ENCODE measurements around the gene ADPRM. TPM values are rescaled to one million over a fixed set of nuclear protein-coding genes. Genes with fewer than 3 reads are reported as not detected.

Gene ADPRM
- polyA plus RNA-seq, 1 of the 3 experiments (the other 2 are of a cell fraction): 7.6 TPM

DNA sequence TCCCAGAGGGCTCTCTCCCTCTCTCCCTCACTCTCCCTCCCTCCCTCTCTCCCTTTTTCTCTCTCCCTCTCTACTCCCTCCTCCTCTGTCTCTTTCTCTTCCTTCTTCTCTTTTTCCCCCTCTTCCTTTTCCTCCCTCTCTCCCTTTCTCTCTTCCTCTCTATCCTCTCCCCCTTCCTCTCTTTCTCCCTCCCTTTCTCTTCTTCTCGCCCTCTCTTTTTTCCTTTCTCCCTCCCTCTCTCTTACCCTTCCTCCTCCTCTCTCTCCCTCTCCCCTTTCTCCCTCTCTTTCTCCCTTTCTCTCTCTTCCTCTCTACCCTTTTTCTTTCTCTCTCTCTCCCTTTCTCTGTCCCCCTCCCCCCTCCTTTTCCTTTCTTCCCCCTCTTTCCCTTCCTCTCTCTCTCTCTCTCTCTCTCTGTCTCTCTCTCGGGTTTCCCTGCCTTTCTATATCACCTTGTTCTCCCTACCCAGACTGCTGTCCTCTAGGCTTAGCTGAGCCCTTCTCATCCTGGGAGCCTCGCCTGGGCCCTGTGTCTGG is 58.3 kb downstream of the ADPRM start:
- ChIA-PET CTCF (interaction anchor here (5.0 kb wide), 1 partner anchor 18 kb away, joined by 21 read pairs; no protein-coding TSS in a partner anchor), POLR2A (no interaction called here)
- no peaks in the 10 kb centered on the region for H3K36me3 ChIP-seq (replicated peaks in 1 of 2; ENCODE audit: control insufficient read depth in 1 of 2, insufficient read depth in 2 of 2, low read length in 1 of 2)
- no peak for DNase-seq
- no peaks in the 10 kb centered on the region for H4K20me1 ChIP-seq (ENCODE audit: insufficient read depth)
- TF ChIP-seq, protein P1, sequence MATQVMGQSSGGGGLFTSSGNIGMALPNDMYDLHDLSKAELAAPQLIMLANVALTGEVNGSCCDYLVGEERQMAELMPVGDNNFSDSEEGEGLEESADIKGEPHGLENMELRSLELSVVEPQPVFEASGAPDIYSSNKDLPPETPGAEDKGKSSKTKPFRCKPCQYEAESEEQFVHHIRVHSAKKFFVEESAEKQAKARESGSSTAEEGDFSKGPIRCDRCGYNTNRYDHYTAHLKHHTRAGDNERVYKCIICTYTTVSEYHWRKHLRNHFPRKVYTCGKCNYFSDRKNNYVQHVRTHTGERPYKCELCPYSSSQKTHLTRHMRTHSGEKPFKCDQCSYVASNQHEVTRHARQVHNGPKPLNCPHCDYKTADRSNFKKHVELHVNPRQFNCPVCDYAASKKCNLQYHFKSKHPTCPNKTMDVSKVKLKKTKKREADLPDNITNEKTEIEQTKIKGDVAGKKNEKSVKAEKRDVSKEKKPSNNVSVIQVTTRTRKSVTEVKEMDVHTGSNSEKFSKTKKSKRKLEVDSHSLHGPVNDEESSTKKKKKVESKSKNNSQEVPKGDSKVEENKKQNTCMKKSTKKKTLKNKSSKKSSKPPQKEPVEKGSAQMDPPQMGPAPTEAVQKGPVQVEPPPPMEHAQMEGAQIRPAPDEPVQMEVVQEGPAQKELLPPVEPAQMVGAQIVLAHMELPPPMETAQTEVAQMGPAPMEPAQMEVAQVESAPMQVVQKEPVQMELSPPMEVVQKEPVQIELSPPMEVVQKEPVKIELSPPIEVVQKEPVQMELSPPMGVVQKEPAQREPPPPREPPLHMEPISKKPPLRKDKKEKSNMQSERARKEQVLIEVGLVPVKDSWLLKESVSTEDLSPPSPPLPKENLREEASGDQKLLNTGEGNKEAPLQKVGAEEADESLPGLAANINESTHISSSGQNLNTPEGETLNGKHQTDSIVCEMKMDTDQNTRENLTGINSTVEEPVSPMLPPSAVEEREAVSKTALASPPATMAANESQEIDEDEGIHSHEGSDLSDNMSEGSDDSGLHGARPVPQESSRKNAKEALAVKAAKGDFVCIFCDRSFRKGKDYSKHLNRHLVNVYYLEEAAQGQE (IDR thresholded peaks at IDR 0.05; ENCODE audit: low read depth, low read length): no peak
- TF ChIP-seq MXI1 (IDR thresholded peaks at IDR 0.05; ENCODE audit: low read depth, low read length): no peak
- no peaks in the 10 kb centered on the region for H3K9me3 ChIP-seq
- H3K9ac ChIP-seq: no peak overlapping the region
- H3K4me3 ChIP-seq (ENCODE audit: low read depth in 2 of 2, low read length in 1 of 2): no peak overlapping the region
- peaks cover 0 to 31% of the 10 kb centered on the region in 2 experiments; a peak in 1 of 4 replicates for H3K4me1 ChIP-seq (ENCODE audit: control insufficient read depth in 1 of 2, insufficient read depth in 2 of 2, low read depth in 1 of 2, low read length in 1 of 2)
- H3K27ac ChIP-seq (ENCODE audit: low read depth in 2 of 2, low read length in 1 of 2): no peak overlapping the region
- no peak overlapping the region for H3K4me2 ChIP-seq
- H3K9me2 ChIP-seq: no peaks in the 10 kb centered on the region
- H2AFZ ChIP-seq (ENCODE audit: low read depth): no peak overlapping the region
- H3K27me3 ChIP-seq (ENCODE audit: insufficient read depth): no peaks in the 10 kb centered on the region
- no peaks in the 10 kb centered on the region for H3K79me2 ChIP-seq (ENCODE audit: insufficient read depth)
- 14% methylated on average over 3 of the region's 3 CpGs for WGBS (ENCODE audit: low lambda C conversion rate)
- H3F3A ChIP-seq (replicated peaks; ENCODE audit: insufficient read depth): no peaks in the 10 kb centered on the region

DNA sequence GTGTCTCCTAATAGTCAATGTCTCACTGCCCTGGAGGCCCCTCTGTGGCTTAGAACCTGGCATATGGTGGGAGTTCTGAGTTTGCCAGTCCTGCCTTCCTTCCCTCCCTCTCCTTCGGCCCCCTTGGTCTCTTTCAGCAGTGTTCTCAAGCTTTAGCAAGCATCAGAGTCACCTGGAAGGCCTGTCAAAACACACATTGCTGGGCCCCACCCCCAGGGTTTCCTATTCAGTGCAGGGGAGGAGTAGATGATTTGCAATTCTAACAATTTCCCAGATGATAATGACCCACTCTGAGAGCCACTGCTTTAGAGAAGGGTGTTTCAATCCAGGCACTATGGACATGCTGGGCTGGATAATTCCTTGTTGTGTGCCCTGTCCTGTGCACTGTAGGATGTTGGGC is 58.8 kb downstream of the ADPRM start:
- WGBS (ENCODE audit: low lambda C conversion rate): 17% methylated on average over 1 of the region's 1 CpG
- H3F3A ChIP-seq (replicated peaks; ENCODE audit: insufficient read depth): no peaks in the 10 kb centered on the region
- ChIA-PET POLR2A (no interaction called here), CTCF (interaction anchor here (5.0 kb wide), 1 partner anchor 19 kb away, joined by 21 read pairs; no protein-coding TSS in a partner anchor)
- no peak overlapping the region for H3K4me3 ChIP-seq (ENCODE audit: low read depth in 2 of 2, low read length in 1 of 2)
- no peaks in the 10 kb centered on the region for H3K27me3 ChIP-seq (ENCODE audit: insufficient read depth)
- no peak for DNase-seq
- TF ChIP-seq MEF2A (IDR thresholded peaks at IDR 0.05; ENCODE audit: borderline replicate concordance, low read depth): no peak
- TF ChIP-seq TCF12 (IDR thresholded peaks at IDR 0.05): no peak
- TF ChIP-seq GATA2 (CRISPR knock-in tag; IDR thresholded peaks at IDR 0.05): no peak
- TF ChIP-seq, protein P1 (IDR thresholded peaks at IDR 0.05; ENCODE audit: low read depth, low read length): no peak
- H3K36me3 ChIP-seq (replicated peaks in 1 of 2; ENCODE audit: control insufficient read depth in 1 of 2, insufficient read depth in 2 of 2, low read length in 1 of 2): no peaks in the 10 kb centered on the region
- no peak overlapping the region for H3K9ac ChIP-seq
- no peaks in the 10 kb centered on the region for H4K20me1 ChIP-seq (ENCODE audit: insufficient read depth)
- no peaks in the 10 kb centered on the region for H3K9me2 ChIP-seq
- H3K4me2 ChIP-seq: no peak overlapping the region
- H3K4me1 ChIP-seq (ENCODE audit: control insufficient read depth in 1 of 2, insufficient read depth in 2 of 2, low read depth in 1 of 2, low read length in 1 of 2): peaks cover 0 to 27% of the 10 kb centered on the region in 2 experiments; a peak in 1 of 4 replicates
- no peaks in the 10 kb centered on the region for H3K9me3 ChIP-seq
- H3K27ac ChIP-seq (ENCODE audit: low read depth in 2 of 2, low read length in 1 of 2): no peak overlapping the region
- no peak overlapping the region for H2AFZ ChIP-seq (ENCODE audit: low read depth)
- H3K79me2 ChIP-seq (ENCODE audit: insufficient read depth): no peaks in the 10 kb centered on the region
